OCI-LY3 (cell line): ENCODE measurements around the gene FAM25A.

Experiments used
- H2AFZ ChIP-seq: fragments of 200-600, 300-600 bp; shearing (Covaris generic); 2 replicates; pipeline ENCODE4 v1.6.0; 2014; ENCODE audit warnings: antibody characterized with exemption, low read depth, low read length
- H3K27ac ChIP-seq: fragments of 200-600, 300-600 bp; sonication (generic); 2 replicates; pipeline ENCODE4 v1.5.1; 2014; ENCODE audit warnings: mild to moderate bottlenecking, low read length, moderate library complexity, mixed read lengths
- H3K27me3 ChIP-seq: fragments of 200-600, 300-600 bp; sonication (generic); 2 replicates; pipeline ENCODE4 v1.6.1; 2014; ENCODE audit warnings: low read depth, low read length, mixed read lengths
- H3K36me3 ChIP-seq: fragments of 200-600, 300-600 bp; sonication (generic); replicated peaks from 2 replicates; pipeline ENCODE3; 2014; ENCODE audit warnings: low read depth, low read length, mixed read lengths
- H3K4me1 ChIP-seq: fragments of 300-600, 200-600 bp; sonication (generic); 2 replicates; pipeline ENCODE4 v1.6.1; 2014; ENCODE audit warnings: low read length, mixed read lengths
- H3K4me2 ChIP-seq: fragments of 200-600, 300-600 bp; sonication (generic); 2 replicates; pipeline ENCODE4 v1.6.1; 2014; ENCODE audit warnings: low read length, mixed read lengths
- H3K4me3 ChIP-seq: fragments of 300-600, 200-600 bp; sonication (generic); 2 replicates; pipeline ENCODE4 v1.5.1; 2014; ENCODE audit warnings: antibody characterized with exemption, mild to moderate bottlenecking, low read length, moderate library complexity
- H3K79me2 ChIP-seq: fragments of 300-600, 200-600 bp; shearing (Covaris generic); 2 replicates; pipeline ENCODE4 v1.6.1; 2014; ENCODE audit warnings: mild to moderate bottlenecking, low read length, mixed read lengths
- H3K9ac ChIP-seq: fragments of 300-600, 200-600 bp; shearing (Covaris generic); 2 replicates; pipeline ENCODE4 v1.6.0; 2014; ENCODE audit warnings: mild to moderate bottlenecking, low read length, moderate library complexity
- H3K9me3 ChIP-seq: fragments of 200-600, 300-600 bp; shearing (Covaris generic); 2 replicates; pipeline ENCODE4 v1.6.1; 2014; ENCODE audit warnings: low read length, mixed read lengths; ENCODE audit not compliant: insufficient read depth
- H4K20me1 ChIP-seq: fragments of 200-600, 300-600 bp; sonication (generic); 2 replicates; pipeline ENCODE4 v1.6.1; 2016; ENCODE audit warnings: low read length, mixed read lengths; ENCODE audit not compliant: insufficient read depth
- CTCF ChIP-seq: fragments of 200-600, 300-600 bp; sonication (generic); IDR thresholded peaks from 2 replicates; pipeline ENCODE4 v1.5.1; 2014; ENCODE audit warnings: antibody characterized with exemption, low read length, low read depth
- EZH2phosphoT487 ChIP-seq: fragments of 200-600 bp; shearing (Covaris generic); IDR thresholded peaks from 2 replicates; pipeline ENCODE4 v1.6.1; 2018; ENCODE audit warnings: antibody characterized with exemption, mixed run types, low read depth

Gene FAM25A

GRCh38 chr10:87045434-87045938 is 25.4 kb downstream of the FAM25A start:
- H2AFZ ChIP-seq = no peak overlapping the region
- TF ChIP-seq EZH2phosphoT487 (no peak), CTCF (no peak)
- no peak overlapping the region for H3K4me2 ChIP-seq
- H3K79me2 ChIP-seq = no peaks in the 10 kb centered on the region
- no peaks in the 10 kb centered on the region for H4K20me1 ChIP-seq
- no peaks in the 10 kb centered on the region for H3K27me3 ChIP-seq
- H3K4me3 ChIP-seq = no peak overlapping the region
- H3K9ac ChIP-seq = no peak overlapping the region
- H3K9me3 ChIP-seq = no peaks in the 10 kb centered on the region
- no peaks in the 10 kb centered on the region for H3K4me1 ChIP-seq
- H3K27ac ChIP-seq = no peak overlapping the region
- H3K36me3 ChIP-seq = peaks cover 4% of the 10 kb centered on the region

- TF ChIP-seq CTCF (no peak), EZH2phosphoT487 (no peak)
- H2AFZ ChIP-seq = no peak overlapping the region
- 0 out of 2 replicates have a peak, but pooled peaks cover 3% of the 10 kb centered on the region for H4K20me1 ChIP-seq
- H3K4me1 ChIP-seq = peaks cover 16% of the 10 kb centered on the region
- H3K27ac ChIP-seq = no peak overlapping the region
- H3K4me2 ChIP-seq = no peak overlapping the region
- H3K36me3 ChIP-seq = peaks cover 26% of the 10 kb centered on the region
- H3K4me3 ChIP-seq = no peak overlapping the region
- H3K79me2 ChIP-seq = no peaks in the 10 kb centered on the region
- no peak overlapping the region for H3K9ac ChIP-seq
- no peaks in the 10 kb centered on the region for H3K27me3 ChIP-seq
- H3K9me3 ChIP-seq = no peaks in the 10 kb centered on the region
These were observed 33.0 kb downstream of the FAM25A start for GRCh38 chr10:87053111-87053510.

GRCh38 chr10:87053577-87054181 is 33.6 kb downstream of the FAM25A start:
- TF ChIP-seq EZH2phosphoT487 (no peak), CTCF (no peak)
- no peak overlapping the region for H3K9ac ChIP-seq
- no peak overlapping the region for H3K4me2 ChIP-seq
- H4K20me1 ChIP-seq = 0 out of 2 replicates have a peak, but pooled peaks cover 3% of the 10 kb centered on the region
- no peaks in the 10 kb centered on the region for H3K79me2 ChIP-seq
- peaks cover 27% of the 10 kb centered on the region for H3K36me3 ChIP-seq
- no peak overlapping the region for H2AFZ ChIP-seq
- no peaks in the 10 kb centered on the region for H3K9me3 ChIP-seq
- H3K27me3 ChIP-seq = no peaks in the 10 kb centered on the region
- no peak overlapping the region; the same call in 1 of the 2 replicates for H3K27ac ChIP-seq
- H3K4me3 ChIP-seq = no peak overlapping the region
- peaks cover 16% of the 10 kb centered on the region for H3K4me1 ChIP-seq

GRCh38 chr10:87054373-87055295 is 34.5 kb downstream of the FAM25A start:
- Histone ChIP-seq H3K27ac (peak overlapping the region; percentile 59), H3K4me3 (peak overlapping the region; percentile 26; the same call in 1 of the 2 replicates)

More at GRCh38 chr10:87054373-87055295, 34.5 kb downstream of the FAM25A start:
- Histone ChIP-seq H3K9me3 (no peaks in the 10 kb centered on the region), H3K9ac (no peak overlapping the region; the same call in 1 of the 2 replicates), H2AFZ (no peak overlapping the region), H3K4me2 (peak overlapping the region; percentile 47), H3K79me2 (no peaks in the 10 kb centered on the region), H3K4me1 (peaks cover 16% of the 10 kb centered on the region), H3K36me3 (peaks cover 32% of the 10 kb centered on the region), H3K27me3 (no peaks in the 10 kb centered on the region), H4K20me1 (0 out of 2 replicates have a peak, but pooled peaks cover 3% of the 10 kb centered on the region)
- TF ChIP-seq CTCF = no peak
- no peak for TF ChIP-seq EZH2phosphoT487
